Hematopoietic multipotent progenitor cell (in vitro differentiated cells): ENCODE measurements around the gene KRTAP10-5. TPM values are rescaled to one million over a fixed set of nuclear protein-coding genes. Genes with fewer than 3 reads are reported as not detected.
"Not testable (repeated sequence)": the region's sequence is repeated elsewhere in the genome, so short reads cannot be mapped to it uniquely, and the experiment has no call there.

Experiments used
- DNase-seq, 3 donors: peaks; one replicate each; pipeline ENCODE4 v3.0.0-alpha.2; 2011 to 2015; ENCODE audit warnings: low read depth in 2 of 3, low spot score in 2 of 3
- total RNA-seq: library from RNA; depleted of rRNA; stranded (reverse); fragments of >200 nt; gene quantifications from one replicate; pipeline ENCODE4 v1.2.3, GENCODE V29; 2012

KRTAP10-5 gene
- total RNA-seq: not detected

DNA sequence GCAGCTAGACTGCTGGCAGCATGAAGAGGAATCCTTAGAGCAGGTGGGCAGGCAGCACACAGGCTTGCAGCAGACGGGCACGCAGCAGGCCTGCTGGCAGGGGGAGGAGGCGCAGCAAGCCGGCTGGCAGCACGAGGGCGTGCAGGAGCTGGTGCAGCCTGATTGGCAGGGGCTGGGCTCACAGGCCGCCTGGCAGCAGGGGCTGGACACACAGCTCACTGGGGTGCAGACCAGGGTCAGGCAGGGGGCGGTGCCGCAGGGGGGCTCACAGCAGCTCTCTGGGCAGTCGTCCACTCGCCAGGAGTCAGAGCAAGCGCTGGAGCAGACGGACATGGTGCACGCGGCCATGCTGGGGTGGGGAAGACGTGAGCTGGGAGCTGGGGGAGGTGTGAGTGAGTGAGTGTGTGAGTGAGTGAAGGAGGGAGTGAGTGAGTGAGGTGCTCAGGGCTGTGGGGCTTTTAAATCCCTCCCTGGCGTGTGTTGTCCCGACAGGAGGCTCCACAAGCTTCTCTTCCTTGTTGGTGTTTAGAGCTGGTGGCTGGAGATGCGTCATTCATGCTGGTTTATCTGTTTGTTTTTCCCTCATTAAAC lies at the start of gene KRTAP10-5:
KRTAP10-5 (minus strand) TSS at position 374 of the 591 bp plus-strand sequence; CDS start at position 348, 26 bp downstream.
- DNase-seq: not testable (repeated sequence)

GRCh38 chr21:44628707-44629391 lies 48.4 kb upstream of the KRTAP10-5 start:
- DNase-seq: no peak

GRCh38 chr21:44627831-44628233 lies 47.4 kb upstream of the KRTAP10-5 start:
- DNase-seq: not testable (repeated sequence)

DNA sequence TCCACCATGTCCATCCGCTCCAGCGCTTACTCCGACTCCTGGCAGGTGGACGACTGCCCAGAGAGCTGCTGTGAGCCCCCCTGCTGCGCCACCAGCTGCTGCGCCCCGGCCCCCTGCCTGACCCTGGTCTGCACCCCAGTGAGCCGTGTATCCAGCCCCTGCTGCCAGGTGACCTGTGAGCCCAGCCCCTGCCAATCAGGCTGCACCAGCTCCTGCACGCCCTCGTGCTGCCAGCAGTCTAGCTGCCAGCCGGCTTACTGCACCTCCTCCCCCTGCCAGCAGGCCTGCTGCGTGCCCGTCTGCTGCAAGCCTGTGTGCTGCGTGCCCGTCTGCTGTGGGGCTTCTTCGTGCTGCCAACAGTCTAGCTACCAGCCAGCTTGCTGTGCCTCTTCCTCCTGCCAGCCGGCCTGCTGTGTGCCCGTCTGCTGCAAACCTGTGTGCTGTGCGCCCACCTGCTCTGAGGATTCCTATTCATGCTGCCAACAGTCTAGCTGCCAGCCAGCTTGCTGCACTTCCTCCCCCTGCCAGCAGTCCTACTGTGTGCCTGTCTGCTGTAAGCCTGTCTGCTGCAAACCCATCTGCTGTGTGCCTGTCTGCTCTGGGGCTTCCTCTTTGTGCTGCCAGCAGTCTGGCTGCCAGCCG lies 46.9 kb upstream of the KRTAP10-5 start:
- DNase-seq: not testable (repeated sequence)

- no peak for DNase-seq
These were observed 46.3 kb upstream of the KRTAP10-5 start, which contains the start of gene KRTAP10-9 for GRCh38 chr21:44626673-44627143. Gene KRTAP10-9 (plus strand): TSS chr21:44627093. CDS start chr21:44627172, 79 bp downstream.

GRCh38 chr21:44626262-44626661 lies 45.9 kb upstream of the KRTAP10-5 start:
- no peak for DNase-seq

GRCh38 chr21:44625756-44626155 lies 45.4 kb upstream of the KRTAP10-5 start:
- DNase-seq: no peak

GRCh38 chr21:44623575-44623974 lies 43.2 kb upstream of the KRTAP10-5 start:
- no peak for DNase-seq

DNA sequence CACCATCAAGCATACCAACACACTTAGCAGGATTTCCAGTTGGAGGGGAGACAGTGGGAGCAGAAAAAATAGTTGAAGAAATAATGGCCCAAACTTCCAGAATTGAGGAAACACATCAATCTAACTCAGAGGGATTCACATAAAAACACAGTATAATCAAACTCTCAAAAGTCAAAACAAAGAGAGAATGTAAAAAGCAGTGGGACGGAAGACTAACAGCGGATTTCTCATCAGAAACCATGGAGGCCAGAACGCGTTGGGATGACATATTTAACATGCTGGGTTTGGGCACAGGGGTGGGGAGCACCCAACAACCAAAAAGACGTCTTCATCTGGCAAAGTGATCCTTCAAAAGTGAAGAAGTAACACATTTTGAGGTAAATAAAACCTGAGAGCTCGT lies 39.5 kb upstream of the KRTAP10-5 start:
- DNase-seq: no peak

- peak in 1 of 3 donors; percentile 24 for DNase-seq
These were observed 38.5 kb upstream of the KRTAP10-5 start for GRCh38 chr21:44618909-44619308.

- DNase-seq: peak in 1 of 3 donors; percentile 13
These were observed 38.1 kb upstream of the KRTAP10-5 start for GRCh38 chr21:44618504-44618903.

DNA sequence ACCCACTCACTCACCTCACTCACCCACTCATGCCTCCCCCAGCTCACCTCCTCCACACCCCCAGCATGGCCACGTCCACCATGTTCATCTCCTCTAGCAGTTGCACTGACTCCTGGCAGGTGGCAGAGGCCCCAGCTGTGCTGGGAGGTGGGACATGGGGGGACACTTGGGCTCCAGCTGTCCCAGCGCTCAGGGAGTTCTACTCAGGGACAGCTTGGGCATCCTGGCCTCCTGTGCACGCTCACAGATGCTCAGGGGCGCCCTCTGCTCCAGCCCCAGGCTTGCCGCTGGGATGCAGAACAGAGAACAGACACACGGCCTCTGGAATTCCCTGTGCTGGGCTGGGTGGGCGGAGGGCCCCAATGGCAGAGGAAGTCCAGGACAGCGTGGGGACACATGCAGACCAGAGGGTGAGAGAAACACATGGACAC lies 36.7 kb upstream of the KRTAP10-5 start:
- no peak for DNase-seq

GRCh38 chr21:44616591-44616926 lies 36.2 kb upstream of the KRTAP10-5 start:
- DNase-seq: no peak

DNA sequence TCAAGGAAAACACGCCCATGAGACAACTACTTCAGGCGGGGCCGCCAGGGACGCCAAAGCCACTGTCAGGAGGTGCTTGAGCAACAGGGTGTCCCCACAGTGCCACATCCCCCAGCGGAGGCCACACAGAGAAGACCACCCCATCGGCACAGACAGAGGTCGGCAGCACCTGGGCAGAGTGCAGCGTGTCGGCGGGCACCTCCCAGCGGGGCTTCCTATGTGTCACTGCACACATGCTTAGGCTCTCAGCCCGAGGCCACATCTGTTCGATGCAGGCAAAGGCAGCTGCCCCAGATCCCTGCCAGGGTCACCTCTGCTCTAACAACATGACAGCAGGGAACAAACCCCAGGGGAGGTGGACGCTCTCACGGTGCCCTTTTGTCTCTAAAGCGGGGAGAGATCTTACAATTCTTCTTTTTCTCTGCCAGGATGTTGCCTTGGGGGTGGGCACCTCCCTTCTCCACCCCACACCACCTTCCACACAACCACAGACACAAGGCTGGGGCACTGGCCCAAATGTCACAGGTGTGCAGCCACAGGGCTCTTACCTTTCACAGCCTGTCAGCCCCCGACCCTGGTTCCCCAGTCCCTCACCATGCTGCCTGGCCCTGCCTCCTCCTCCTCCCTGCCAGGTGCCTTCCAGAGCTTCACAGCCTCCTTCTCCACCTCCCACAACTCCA lies 35.6 kb upstream of the KRTAP10-5 start:
- no peak for DNase-seq

GRCh38 chr21:44615466-44615865 lies 35.1 kb upstream of the KRTAP10-5 start:
- DNase-seq: no peak

DNA sequence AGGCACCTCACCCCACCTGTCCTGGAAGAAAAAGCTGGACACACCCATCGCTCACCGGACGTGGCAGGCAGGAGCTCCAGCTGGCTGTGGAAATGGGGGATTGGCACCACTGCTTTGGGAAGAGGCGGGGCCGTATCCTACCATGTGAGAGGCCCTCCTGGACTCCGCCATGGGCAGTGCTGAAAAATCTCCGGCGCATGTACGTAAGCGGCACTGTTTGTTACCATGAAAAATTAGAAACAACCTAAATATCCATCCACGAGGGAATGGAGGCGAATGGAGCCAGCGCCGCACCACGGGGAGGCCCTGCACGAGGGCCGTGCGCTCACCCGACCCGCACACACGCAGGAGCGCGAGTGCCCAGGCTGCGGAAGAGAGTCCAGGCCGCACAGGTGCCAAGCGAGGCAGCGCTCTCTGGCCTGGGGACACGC lies 34.6 kb upstream of the KRTAP10-5 start:
- DNase-seq: no peak

GRCh38 chr21:44614161-44614631 lies 33.8 kb upstream of the KRTAP10-5 start:
- no peak for DNase-seq

GRCh38 chr21:44613386-44614155 lies 33.2 kb upstream of the KRTAP10-5 start:
- no peak for DNase-seq

- DNase-seq: no peak
These were observed 32.3 kb upstream of the KRTAP10-5 start for GRCh38 chr21:44612669-44613229.

- DNase-seq: no peak
These were observed 31.7 kb upstream of the KRTAP10-5 start, which contains the start of gene KRTAP10-8 for GRCh38 chr21:44612029-44612486. Gene KRTAP10-8 (plus strand): TSS chr21:44612079. CDS start chr21:44612101, 22 bp downstream.
